Uterus (tissue), 2 donors: ENCODE results near the gene FAIM2.

Experiments
- POLR2A ChIP-seq, 2 donors: fragments of 450-650 bp; IDR thresholded peaks; one replicate each; pipeline ENCODE4 v1.6.1; 2016; ENCODE audit warnings: antibody characterized with exemption in 2 of 2, mild to moderate bottlenecking in 1 of 2, moderate library complexity in 1 of 2
- TF ChIP-seq, protein P1 (sequence below), 4 experiments: fragments of 200-600 bp in 2 of 4; fragments of 450-650 bp in 2 of 4; sonication (generic) in 2 of 4; IDR thresholded peaks; one replicate each; pipeline ENCODE4 v1.5.1; 2016 to 2019; ENCODE audit warnings: antibody characterized with exemption in 4 of 4, mild to moderate bottlenecking in 2 of 4, moderate library complexity in 1 of 4

DNA sequence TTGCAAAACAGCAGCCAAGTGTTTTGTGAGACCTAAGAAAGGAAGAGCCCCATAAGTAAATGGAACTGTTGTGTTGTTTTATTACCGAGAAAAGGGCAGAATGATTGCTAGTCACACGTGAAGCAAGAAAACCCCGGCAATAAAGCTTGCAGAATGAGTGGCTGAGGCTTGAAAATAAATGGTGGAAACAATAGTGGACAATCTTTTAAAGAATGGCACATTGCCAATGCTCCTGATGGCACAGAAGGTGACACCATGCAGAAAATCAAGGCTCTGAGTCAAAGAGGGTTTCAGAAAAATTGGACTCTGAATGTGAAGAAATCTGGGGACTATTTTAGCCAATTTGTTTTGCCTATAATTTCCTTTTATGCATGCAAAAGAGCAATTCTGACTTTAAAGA is 42.8 kb upstream of the FAIM2 start:
- TF ChIP-seq, protein P1, sequence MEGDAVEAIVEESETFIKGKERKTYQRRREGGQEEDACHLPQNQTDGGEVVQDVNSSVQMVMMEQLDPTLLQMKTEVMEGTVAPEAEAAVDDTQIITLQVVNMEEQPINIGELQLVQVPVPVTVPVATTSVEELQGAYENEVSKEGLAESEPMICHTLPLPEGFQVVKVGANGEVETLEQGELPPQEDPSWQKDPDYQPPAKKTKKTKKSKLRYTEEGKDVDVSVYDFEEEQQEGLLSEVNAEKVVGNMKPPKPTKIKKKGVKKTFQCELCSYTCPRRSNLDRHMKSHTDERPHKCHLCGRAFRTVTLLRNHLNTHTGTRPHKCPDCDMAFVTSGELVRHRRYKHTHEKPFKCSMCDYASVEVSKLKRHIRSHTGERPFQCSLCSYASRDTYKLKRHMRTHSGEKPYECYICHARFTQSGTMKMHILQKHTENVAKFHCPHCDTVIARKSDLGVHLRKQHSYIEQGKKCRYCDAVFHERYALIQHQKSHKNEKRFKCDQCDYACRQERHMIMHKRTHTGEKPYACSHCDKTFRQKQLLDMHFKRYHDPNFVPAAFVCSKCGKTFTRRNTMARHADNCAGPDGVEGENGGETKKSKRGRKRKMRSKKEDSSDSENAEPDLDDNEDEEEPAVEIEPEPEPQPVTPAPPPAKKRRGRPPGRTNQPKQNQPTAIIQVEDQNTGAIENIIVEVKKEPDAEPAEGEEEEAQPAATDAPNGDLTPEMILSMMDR (IDR thresholded peaks at IDR 0.05), result no peak
- no peak for TF ChIP-seq POLR2A (IDR thresholded peaks at IDR 0.05)
